ENCODE results near the gene ANGPTL2. TPM values are rescaled to one million over a fixed set of nuclear protein-coding genes. Genes with fewer than 3 reads are reported as not detected.

Gene ANGPTL2
- polyA plus RNA-seq, 2 of the 4 experiments (the other 2 are of a cell fraction) = 0.06 TPM; not detected in 1

DNA sequence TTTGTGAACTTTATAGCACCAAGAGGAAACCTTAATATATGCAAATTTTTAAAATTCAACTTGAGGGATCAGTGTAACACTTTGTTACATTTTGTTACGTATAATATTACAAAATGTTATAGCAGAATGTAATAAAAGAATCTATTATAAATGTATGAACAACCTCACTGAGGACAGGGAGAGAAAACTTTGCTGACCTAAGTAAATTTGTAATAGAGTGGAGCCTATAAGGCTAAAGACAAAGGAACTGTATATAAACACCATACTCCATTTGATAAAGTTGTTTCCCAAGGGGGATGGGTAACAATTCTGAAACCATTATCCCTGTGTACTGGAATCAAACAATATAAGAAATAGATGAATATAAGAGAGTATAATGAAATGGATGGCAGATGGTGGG lies 77.3 kb downstream of the ANGPTL2 start:
- CTCF ChIA-PET = no interaction called here
- Histone ChIP-seq H3K4me3 (no peak overlapping the region), H3K4me1 (peaks cover 6% of the 10 kb centered on the region; the same call in 2 of the 3 replicates), H3K4me2 (no peak overlapping the region), H3K9me3 (no peaks in the 10 kb centered on the region), H3K27ac (no peak overlapping the region)
- ATAC-seq = no peak
- TF ChIP-seq MAFK (IDR thresholded peaks at IDR 0.05; ENCODE audit: partially characterized antibody) = peak; percentile 58
- TF ChIP-seq TP53 (CRISPR knock-in tag; IDR thresholded peaks at IDR 0.05) = no peak
- no peak for DNase-seq (ENCODE audit: low read depth in 1 of 2, low spot score in 1 of 2)
- FAIRE-seq = no peak
- POLR2A ChIA-PET = no interaction called here
- WGBS (ENCODE audit: missing lambda C conversion rate) = 84% methylated on average over 1 of the region's 1 CpG

DNA sequence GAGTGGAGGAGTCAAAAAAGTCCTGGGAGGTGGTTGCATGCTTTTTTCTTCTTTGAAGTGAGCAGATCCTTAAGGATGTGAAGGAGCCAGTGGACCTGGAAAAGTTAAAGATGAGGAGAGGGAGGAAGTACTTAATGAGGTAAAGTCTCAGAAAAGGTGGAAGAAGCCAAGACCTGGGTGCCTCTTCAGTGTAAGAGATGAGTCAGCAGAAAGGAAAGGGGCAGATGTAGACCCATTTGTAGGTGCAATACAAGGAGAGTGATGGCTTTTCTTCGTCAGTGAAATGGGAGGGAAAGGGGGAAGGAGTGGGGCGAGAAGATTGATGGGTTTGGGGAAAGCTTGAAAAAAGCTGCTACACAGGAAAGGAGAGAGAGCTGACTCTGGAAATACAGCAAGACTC lies 82.9 kb downstream of the ANGPTL2 start:
- H3K4me3 ChIP-seq = no peak overlapping the region
- ATAC-seq = no peak
- POLR2A ChIA-PET = no interaction called here

DNA sequence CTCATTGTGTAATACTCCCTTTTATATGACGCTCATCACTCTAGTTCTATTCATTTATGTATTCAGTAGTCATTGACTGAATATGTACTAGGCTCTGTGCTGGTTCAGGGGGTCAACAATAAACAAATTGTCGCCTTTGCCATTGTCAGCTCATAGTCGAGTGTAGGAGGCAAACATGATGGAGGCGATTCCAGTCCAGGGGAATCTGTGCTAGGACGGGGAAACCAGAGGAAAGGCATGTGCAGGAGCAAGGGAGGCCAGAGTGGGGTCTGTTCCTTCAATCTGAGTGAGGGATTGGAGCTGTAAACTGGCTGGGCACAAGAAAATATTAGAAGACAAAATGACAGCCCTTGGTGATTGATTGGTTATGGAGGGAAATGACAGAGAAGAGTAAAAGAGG lies 83.9 kb downstream of the ANGPTL2 start:
- CTCF ChIA-PET = interaction anchor here (1.0 kb wide), 1 partner anchor 14 kb away, joined by 3 read pairs; no protein-coding TSS in a partner anchor
- H3K9me3 ChIP-seq = no peaks in the 10 kb centered on the region
- H3K4me2 ChIP-seq = no peak overlapping the region
- H3K4me3 ChIP-seq = no peak overlapping the region
- no peak overlapping the region for H3K27ac ChIP-seq
- DNase-seq (ENCODE audit: low read depth in 1 of 2, low spot score in 1 of 2) (no peak), ATAC-seq (no peak), FAIRE-seq (no peak)
- H3K4me1 ChIP-seq = no peaks in the 10 kb centered on the region
- no peak for TF ChIP-seq JUN (IDR thresholded peaks at IDR 0.05)
- TF ChIP-seq EHMT2 (IDR thresholded peaks at IDR 0.05; ENCODE audit: low read depth) = no peak
- no peak for TF ChIP-seq HOXB13 (CRISPR knock-in tag; IDR thresholded peaks at IDR 0.05; ENCODE audit: low read depth)
- TF ChIP-seq, protein P1, sequence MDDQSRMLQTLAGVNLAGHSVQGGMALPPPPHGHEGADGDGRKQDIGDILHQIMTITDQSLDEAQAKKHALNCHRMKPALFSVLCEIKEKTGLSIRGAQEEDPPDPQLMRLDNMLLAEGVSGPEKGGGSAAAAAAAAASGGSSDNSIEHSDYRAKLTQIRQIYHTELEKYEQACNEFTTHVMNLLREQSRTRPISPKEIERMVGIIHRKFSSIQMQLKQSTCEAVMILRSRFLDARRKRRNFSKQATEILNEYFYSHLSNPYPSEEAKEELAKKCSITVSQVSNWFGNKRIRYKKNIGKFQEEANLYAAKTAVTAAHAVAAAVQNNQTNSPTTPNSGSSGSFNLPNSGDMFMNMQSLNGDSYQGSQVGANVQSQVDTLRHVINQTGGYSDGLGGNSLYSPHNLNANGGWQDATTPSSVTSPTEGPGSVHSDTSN (IDR thresholded peaks at IDR 0.05) = no peak
- TF ChIP-seq SMC3 (IDR thresholded peaks at IDR 0.05) = no peak
- TF ChIP-seq POLR2A (IDR thresholded peaks at IDR 0.05; ENCODE audit: low read length) = no peak
- TF ChIP-seq RARB (CRISPR knock-in tag; IDR thresholded peaks at IDR 0.05) = no peak
- TF ChIP-seq, protein P2, sequence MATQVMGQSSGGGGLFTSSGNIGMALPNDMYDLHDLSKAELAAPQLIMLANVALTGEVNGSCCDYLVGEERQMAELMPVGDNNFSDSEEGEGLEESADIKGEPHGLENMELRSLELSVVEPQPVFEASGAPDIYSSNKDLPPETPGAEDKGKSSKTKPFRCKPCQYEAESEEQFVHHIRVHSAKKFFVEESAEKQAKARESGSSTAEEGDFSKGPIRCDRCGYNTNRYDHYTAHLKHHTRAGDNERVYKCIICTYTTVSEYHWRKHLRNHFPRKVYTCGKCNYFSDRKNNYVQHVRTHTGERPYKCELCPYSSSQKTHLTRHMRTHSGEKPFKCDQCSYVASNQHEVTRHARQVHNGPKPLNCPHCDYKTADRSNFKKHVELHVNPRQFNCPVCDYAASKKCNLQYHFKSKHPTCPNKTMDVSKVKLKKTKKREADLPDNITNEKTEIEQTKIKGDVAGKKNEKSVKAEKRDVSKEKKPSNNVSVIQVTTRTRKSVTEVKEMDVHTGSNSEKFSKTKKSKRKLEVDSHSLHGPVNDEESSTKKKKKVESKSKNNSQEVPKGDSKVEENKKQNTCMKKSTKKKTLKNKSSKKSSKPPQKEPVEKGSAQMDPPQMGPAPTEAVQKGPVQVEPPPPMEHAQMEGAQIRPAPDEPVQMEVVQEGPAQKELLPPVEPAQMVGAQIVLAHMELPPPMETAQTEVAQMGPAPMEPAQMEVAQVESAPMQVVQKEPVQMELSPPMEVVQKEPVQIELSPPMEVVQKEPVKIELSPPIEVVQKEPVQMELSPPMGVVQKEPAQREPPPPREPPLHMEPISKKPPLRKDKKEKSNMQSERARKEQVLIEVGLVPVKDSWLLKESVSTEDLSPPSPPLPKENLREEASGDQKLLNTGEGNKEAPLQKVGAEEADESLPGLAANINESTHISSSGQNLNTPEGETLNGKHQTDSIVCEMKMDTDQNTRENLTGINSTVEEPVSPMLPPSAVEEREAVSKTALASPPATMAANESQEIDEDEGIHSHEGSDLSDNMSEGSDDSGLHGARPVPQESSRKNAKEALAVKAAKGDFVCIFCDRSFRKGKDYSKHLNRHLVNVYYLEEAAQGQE (IDR thresholded peaks at IDR 0.05) = no peak
- TF ChIP-seq, protein P3, sequence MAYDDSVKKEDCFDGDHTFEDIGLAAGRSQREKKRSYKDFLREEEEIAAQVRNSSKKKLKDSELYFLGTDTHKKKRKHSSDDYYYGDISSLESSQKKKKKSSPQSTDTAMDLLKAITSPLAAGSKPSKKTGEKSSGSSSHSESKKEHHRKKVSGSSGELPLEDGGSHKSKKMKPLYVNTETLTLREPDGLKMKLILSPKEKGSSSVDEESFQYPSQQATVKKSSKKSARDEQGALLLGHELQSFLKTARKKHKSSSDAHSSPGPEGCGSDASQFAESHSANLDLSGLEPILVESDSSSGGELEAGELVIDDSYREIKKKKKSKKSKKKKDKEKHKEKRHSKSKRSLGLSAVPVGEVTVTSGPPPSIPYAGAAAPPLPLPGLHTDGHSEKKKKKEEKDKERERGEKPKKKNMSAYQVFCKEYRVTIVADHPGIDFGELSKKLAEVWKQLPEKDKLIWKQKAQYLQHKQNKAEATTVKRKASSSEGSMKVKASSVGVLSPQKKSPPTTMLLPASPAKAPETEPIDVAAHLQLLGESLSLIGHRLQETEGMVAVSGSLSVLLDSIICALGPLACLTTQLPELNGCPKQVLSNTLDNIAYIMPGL (CRISPR knock-in tag; IDR thresholded peaks at IDR 0.05; ENCODE audit: borderline replicate concordance) = no peak
- no peak for TF ChIP-seq CEBPB (IDR thresholded peaks at IDR 0.05)
- TF ChIP-seq CBX2 (IDR thresholded peaks at IDR 0.05; ENCODE audit: borderline replicate concordance, low read depth) = no peak
- no peak for TF ChIP-seq PHF8 (IDR thresholded peaks at IDR 0.05; ENCODE audit: borderline replicate concordance, low read depth)
- TF ChIP-seq EHF (CRISPR knock-in tag; IDR thresholded peaks at IDR 0.05) = no peak
- no peak for TF ChIP-seq HOXB5 (CRISPR knock-in tag; IDR thresholded peaks at IDR 0.05)
- TF ChIP-seq, protein P4, sequence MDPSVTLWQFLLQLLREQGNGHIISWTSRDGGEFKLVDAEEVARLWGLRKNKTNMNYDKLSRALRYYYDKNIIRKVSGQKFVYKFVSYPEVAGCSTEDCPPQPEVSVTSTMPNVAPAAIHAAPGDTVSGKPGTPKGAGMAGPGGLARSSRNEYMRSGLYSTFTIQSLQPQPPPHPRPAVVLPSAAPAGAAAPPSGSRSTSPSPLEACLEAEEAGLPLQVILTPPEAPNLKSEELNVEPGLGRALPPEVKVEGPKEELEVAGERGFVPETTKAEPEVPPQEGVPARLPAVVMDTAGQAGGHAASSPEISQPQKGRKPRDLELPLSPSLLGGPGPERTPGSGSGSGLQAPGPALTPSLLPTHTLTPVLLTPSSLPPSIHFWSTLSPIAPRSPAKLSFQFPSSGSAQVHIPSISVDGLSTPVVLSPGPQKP (IDR thresholded peaks at IDR 0.05; ENCODE audit: low read depth, low read length) = no peak
- TF ChIP-seq RCOR1 (IDR thresholded peaks at IDR 0.05; ENCODE audit: low read depth, low read length) = no peak
- POLR2A ChIA-PET = no interaction called here
- 83% methylated on average over 5 of the region's 5 CpGs for WGBS (ENCODE audit: missing lambda C conversion rate)

More for the DNA sequence above, 82.9 kb downstream of the ANGPTL2 start:
- FAIRE-seq (no peak), DNase-seq (ENCODE audit: low read depth in 1 of 2, low spot score in 1 of 2) (no peak)
- WGBS (ENCODE audit: missing lambda C conversion rate) = 72% methylated on average over 2 of the region's 2 CpGs
- H3K4me1 ChIP-seq = no peaks in the 10 kb centered on the region
- H3K4me2 ChIP-seq = no peak overlapping the region
- CTCF ChIA-PET = no interaction called here
- no peaks in the 10 kb centered on the region for H3K9me3 ChIP-seq
- H3K27ac ChIP-seq = no peak overlapping the region
- TF ChIP-seq CHD2 (IDR thresholded peaks at IDR 0.05; ENCODE audit: low read length, partially characterized antibody) = no peak
- no peak for TF ChIP-seq HOXB5 (CRISPR knock-in tag; IDR thresholded peaks at IDR 0.05)
- peak; percentile 84 for TF ChIP-seq MAFK (IDR thresholded peaks at IDR 0.05; ENCODE audit: partially characterized antibody)
- TF ChIP-seq PHF8 (IDR thresholded peaks at IDR 0.05; ENCODE audit: borderline replicate concordance, low read depth) = no peak
- TF ChIP-seq EHMT2 (IDR thresholded peaks at IDR 0.05; ENCODE audit: low read depth) = no peak
- no peak for TF ChIP-seq MYC (IDR thresholded peaks at IDR 0.05; ENCODE audit: borderline replicate concordance, low read length)
- TF ChIP-seq SMC3 (IDR thresholded peaks at IDR 0.05) = no peak

Data from A549 (cell line).